ENCODE data around the gene TNP1. TPM values are rescaled to one million over a fixed set of nuclear protein-coding genes. Genes with fewer than 3 reads are reported as not detected.

Gene TNP1
- total RNA-seq, 2 donors from 2014 or later: not detected

DNA sequence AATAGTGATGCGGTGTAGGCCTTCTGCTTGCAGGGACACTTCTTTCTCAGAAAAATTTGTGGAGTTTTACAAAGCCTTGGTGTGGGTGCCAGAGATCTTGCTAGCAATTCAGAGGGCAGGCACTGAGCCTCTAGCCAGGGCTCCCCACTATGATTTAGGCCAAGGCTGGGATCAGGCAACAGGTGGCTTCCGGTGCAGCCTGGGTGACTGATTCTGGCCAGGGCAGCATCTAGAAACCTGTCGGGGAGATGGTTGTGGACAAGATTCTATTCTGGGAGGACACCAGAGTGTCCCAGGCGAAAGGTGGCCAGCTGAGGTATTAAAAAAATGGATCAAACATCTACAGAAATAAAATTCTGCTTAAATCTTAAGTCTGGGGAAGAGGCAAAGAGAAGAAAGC lies 21.5 kb upstream of the TNP1 start:
- Histone ChIP-seq H3K36me3 (no peaks in the 10 kb centered on the region), H3K4me3 (no peak overlapping the region), H3K4me1 (peaks cover 0 to 10% of the 10 kb centered on the region in 2 donors), H3K27ac (no peak overlapping the region), H3K9me3 (no peaks in the 10 kb centered on the region), H3K27me3 (no peaks in the 10 kb centered on the region)
- no peak for DNase-seq (ENCODE audit: low spot score)
- TF ChIP-seq, protein P1, sequence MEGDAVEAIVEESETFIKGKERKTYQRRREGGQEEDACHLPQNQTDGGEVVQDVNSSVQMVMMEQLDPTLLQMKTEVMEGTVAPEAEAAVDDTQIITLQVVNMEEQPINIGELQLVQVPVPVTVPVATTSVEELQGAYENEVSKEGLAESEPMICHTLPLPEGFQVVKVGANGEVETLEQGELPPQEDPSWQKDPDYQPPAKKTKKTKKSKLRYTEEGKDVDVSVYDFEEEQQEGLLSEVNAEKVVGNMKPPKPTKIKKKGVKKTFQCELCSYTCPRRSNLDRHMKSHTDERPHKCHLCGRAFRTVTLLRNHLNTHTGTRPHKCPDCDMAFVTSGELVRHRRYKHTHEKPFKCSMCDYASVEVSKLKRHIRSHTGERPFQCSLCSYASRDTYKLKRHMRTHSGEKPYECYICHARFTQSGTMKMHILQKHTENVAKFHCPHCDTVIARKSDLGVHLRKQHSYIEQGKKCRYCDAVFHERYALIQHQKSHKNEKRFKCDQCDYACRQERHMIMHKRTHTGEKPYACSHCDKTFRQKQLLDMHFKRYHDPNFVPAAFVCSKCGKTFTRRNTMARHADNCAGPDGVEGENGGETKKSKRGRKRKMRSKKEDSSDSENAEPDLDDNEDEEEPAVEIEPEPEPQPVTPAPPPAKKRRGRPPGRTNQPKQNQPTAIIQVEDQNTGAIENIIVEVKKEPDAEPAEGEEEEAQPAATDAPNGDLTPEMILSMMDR (IDR thresholded peaks at IDR 0.05): no peak

DNA sequence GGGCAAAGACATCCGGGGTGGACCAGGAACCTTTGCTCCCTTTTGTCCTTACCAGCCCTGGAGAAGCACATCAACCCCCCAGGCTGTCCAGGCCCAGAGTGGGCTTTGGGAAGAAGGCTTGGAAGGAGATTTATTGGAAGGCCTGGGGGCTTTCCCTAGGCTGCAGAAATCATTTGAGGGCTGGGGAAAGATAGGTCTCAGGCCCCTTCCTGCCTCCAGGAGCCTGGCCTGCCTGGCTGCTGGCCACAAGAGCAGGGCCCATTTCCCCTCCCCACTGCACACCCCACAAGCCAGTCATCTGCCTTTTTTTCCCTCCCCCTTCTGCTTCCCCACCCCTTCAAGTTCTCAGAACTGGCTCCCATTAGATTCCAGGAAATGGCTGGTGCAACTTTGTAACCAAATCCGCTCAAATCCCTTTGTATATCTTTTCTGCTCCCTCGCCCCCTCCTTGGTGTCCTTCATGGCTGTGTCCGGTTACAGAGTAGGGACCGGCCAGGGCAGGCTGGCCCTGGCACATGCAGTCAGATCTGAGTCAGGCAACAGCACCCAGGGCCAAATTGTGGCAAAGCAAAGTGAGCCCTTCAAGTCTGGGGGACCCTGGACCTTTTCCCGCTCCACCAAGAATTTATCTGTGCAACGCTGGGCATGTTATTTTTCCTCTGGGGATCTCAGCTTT lies 20.8 kb upstream of the TNP1 start:
- H3K27ac ChIP-seq: no peak overlapping the region
- H3K4me1 ChIP-seq: peaks cover 0 to 8% of the 10 kb centered on the region in 2 donors
- H3K27me3 ChIP-seq: no peaks in the 10 kb centered on the region
- TF ChIP-seq, protein P1 (IDR thresholded peaks at IDR 0.05): no peak
- H3K9me3 ChIP-seq: no peaks in the 10 kb centered on the region
- no peak for DNase-seq (ENCODE audit: low spot score)
- H3K4me3 ChIP-seq: no peak overlapping the region
- H3K36me3 ChIP-seq: no peaks in the 10 kb centered on the region

DNA sequence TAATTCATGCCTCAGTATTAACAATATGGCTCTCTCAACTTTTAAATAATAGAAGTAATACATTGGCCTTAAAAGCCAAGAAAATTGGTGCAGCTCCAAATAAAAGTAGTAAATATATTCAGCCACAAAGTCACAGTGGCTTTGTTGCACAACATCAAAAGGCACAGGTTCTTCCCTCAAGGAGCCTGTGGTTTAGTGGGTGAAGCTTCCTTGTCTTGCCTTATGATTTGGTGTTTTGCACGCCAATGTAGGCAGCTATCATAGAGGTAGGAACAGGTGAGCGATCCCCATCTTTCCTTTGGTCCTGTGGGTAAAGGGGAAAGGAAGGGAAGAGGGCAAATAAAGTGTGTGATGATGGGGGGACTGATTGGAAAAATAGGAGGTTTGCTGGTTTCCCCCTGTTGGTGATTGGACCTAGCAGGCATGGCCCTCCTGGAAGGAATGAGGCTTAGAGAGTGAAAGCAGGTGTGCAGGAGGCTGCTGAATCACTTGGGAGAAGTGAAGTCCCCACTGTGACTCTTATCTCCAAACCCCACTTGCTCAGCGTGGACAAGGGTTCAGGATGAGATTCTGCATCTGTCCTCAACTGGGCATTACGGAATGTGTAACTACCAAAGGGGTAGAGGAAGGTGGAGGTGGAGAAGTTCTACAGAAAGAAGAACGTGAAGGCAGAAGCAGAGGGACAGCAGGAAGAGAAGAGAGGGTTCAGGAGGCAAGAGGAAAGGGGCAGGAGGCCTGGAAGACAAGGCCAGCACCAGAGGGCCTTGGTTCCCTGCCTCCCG lies 20.1 kb upstream of the TNP1 start:
- H3K27ac ChIP-seq: no peak overlapping the region
- no peaks in the 10 kb centered on the region for H3K27me3 ChIP-seq
- no peak for DNase-seq (ENCODE audit: low spot score)
- H3K9me3 ChIP-seq: no peaks in the 10 kb centered on the region
- TF ChIP-seq, protein P1 (IDR thresholded peaks at IDR 0.05): no peak
- H3K36me3 ChIP-seq: no peaks in the 10 kb centered on the region
- H3K4me1 ChIP-seq: peaks cover 0 to 8% of the 10 kb centered on the region in 2 donors
- no peak overlapping the region for H3K4me3 ChIP-seq

DNA sequence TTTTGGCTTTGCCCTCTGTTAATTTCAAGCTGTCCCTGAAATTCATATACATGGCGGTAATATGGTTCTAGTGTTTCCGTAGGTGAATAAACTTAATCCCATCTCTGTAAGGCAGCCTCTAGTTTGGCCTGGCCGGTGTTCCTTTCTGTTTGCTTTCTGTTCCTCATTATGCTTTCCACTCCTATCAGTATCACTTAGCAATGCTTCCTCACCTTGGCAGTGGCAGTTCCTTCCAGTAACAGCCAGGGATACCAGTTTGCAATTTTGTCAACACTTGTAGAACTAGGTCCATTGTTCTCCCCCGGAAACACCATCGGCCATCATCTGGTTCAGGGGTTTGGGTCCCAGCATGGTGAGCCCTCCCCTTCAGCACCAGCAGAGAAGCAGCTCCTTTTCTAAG lies 18.2 kb upstream of the TNP1 start:
- no peaks in the 10 kb centered on the region for H3K36me3 ChIP-seq
- H3K4me1 ChIP-seq: no peaks in the 10 kb centered on the region
- H3K27me3 ChIP-seq: no peaks in the 10 kb centered on the region
- no peak overlapping the region for H3K4me3 ChIP-seq
- TF ChIP-seq, protein P1 (IDR thresholded peaks at IDR 0.05): no peak
- no peak for DNase-seq (ENCODE audit: low spot score)
- H3K9me3 ChIP-seq: no peaks in the 10 kb centered on the region
- H3K27ac ChIP-seq: no peak overlapping the region

DNA sequence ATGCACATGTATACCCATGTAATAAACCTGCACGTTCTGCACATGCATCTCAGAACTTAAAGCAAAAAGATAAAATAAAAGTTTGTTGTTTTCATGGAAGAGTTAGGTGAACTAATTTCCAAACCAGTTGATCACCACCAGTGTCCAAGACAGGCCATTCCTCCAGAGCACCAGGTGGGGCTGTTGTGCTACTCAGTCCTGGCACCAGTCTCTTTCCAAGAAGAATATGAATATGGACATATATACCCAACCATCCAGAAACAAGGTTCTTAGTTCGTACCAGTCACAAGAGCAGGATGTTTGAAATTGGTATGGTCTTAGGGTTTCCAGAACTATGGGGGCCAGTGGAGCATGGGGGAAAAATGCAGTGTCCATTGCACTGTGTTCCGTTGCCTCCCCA lies 17.2 kb upstream of the TNP1 start:
- H3K27me3 ChIP-seq: no peaks in the 10 kb centered on the region
- no peaks in the 10 kb centered on the region for H3K4me1 ChIP-seq
- DNase-seq (ENCODE audit: low spot score): no peak
- H3K9me3 ChIP-seq: no peaks in the 10 kb centered on the region
- H3K36me3 ChIP-seq: no peaks in the 10 kb centered on the region
- TF ChIP-seq, protein P1 (IDR thresholded peaks at IDR 0.05): no peak
- no peak overlapping the region for H3K4me3 ChIP-seq
- no peak overlapping the region for H3K27ac ChIP-seq
